GM21447 (cell line): ENCODE measurements around the gene PHETA1.
"Not testable (repeated sequence)": the region's sequence is repeated elsewhere in the genome, so short reads cannot be mapped to it uniquely, and the experiment has no call there.

Experiments
- ATAC-seq: cut with Tn5 transposase; IDR thresholded peaks from one replicate; pipeline ENCODE4 v1.9.1; 2021; ENCODE audit not compliant: unreplicated experiment

Gene PHETA1

GRCh38 chr12:111405859-111406473, 37.1 kb upstream of the PHETA1 start, which contains the start of gene SH2B3:
TSS of gene SH2B3 (plus strand) at chr12:111405923. CDS start at chr12:111418146, 12,223 bp downstream.
- ATAC-seq = peak; percentile 7

GRCh38 chr12:111405149-111405858, 36.4 kb upstream of the PHETA1 start:
- peak; percentile 33 for ATAC-seq

GRCh38 chr12:111404362-111405148, 35.7 kb upstream of the PHETA1 start:
- peak; percentile 18 for ATAC-seq

- not testable (repeated sequence) for ATAC-seq
These were observed 33.6 kb upstream of the PHETA1 start for GRCh38 chr12:111402490-111402824.

GRCh38 chr12:111401167-111401605, 32.3 kb upstream of the PHETA1 start:
- ATAC-seq = no peak

DNA sequence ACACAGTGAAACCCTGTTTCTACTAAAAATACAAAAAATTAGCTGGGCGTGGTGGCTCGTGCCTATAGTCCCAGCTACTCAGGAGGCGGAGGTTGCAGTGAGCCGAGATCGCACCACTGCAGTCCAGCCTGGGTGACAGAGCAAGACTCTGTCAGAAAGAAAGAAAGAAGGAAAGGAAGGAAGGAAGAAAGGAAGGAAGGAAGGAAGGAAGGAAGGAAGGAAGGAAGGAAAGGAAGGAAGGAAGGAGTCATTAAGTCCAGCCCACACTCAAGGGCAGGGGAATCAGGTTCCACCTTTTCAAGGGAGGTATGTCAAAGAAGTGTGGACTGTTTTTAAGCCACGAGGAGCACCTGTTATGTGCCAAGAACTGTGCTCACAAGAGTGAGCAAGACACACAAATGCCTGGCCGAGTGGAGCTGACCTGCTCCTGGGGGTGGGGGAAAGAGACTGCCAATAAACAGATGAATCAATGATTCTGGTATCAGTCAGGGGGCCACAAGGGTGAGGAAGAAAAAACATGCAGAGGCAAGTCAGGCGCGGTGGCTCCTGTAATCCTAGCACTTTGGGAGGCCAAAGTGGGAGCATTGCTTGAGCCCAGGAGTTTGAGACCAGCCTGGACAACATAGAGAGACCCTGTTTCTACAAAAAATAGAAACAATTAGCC, 31.0 kb upstream of the PHETA1 start:
- ATAC-seq = not testable (repeated sequence)

DNA sequence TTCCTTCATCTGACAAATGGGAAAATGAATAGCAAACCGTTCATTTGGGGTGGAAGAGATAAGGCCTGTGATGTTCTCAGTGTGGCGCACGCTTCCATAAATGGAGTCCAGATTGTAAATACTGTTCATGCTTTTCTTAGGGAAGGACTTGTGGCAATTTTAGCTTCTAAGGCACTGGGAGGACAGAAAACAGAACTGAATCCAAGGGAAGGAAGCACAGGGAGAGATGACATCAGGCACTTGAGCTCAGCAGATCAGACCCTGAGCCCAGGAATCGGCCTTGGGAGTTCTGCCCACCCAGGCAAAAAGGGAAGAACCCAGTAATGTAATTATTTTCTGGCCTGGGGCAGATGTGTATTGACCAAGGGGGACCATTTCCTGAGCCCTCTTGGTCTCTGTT, 29.6 kb upstream of the PHETA1 start:
- no peak for ATAC-seq

- ATAC-seq = peak; percentile 58
These were observed 28.0 kb upstream of the PHETA1 start for GRCh38 chr12:111396726-111397445.

DNA sequence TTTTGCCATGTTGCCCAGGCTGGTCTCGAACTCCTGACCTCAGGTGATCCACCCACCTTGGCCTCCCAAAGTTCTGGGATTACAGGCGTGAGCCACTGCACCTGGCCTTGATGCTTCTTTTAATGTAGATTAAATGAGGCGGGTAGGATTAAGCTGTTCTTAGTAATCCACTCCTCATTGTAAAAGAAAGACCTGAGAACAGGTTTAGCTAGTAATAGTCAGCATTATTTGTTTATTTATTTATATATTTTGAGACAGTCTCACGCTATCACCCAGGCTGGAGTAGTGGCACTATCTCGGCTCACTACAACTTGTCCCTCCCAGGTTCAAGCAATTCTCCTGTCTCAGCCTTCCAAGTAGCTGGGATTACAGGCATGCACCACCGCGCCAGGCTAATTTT, 27.4 kb upstream of the PHETA1 start:
- not testable (repeated sequence) for ATAC-seq

DNA sequence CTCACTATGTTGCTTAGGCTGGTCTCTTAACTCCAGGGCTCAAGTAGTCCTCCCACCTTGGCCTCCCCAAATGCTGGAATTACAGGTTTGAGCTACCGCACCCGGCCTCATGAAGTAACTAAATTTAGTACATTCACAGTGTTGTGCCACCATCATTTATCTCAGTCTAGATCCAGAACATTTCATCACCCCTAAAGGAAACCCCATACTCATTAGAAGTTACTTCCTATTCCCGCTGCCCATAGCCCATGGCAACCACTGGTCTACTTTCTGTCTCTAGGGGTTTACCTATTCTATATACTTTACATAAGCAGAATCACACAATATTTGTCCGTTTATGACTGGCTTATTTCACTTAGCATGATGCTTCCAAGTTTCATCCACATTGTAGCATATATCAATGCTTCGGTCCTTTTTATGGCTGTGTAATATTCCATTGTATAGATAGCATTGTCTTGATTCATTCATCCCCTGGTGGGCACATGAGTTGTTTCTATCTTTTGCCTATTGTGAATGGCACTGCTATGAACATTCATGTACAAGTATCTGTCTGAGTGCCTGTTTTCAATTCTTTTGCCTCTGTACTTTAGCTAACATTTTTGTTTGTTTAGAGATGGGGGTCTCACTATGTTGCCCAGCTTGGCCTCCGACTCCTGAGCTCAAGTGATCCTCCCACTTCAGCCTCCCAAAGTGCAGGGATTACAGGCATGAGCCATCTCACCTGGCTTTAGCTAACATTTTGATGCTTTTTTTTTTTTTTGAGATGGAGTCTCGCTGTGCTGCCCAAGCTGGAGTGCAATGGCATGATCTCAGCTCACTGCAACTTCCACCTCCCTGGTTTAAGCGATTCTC, 26.7 kb upstream of the PHETA1 start:
- no peak for ATAC-seq

- no peak for ATAC-seq
These were observed 25.6 kb upstream of the PHETA1 start for GRCh38 chr12:111394480-111394879.

DNA sequence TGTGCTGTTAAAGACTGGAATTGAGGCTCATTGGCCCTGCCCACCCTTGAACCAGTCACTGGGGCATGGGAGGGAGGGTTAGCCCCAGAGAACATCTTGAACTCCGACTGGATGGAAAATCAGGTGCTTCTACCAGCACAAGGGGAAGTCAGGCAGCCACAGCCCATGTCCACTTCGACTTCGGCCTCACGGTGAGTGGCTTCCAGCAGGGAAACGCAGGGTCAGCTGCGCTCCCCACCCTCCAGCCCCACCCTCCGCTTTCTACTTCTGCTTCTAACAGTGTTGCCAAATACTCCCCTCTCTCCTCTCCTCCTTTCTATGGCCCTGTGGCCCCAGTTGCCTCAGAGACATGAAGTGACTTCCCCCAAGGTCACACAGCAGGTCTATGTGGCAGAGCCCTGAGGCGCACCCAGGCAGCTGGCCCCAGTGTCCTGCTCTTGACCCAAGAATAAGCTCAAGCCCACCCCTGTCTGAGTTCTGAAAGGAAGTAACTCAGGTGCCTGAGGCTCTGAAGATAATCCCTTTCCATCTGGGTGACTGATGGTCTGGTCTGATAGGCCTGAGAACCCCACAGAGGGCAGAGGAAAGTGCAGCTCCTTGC, 24.9 kb upstream of the PHETA1 start:
- no peak for ATAC-seq

DNA sequence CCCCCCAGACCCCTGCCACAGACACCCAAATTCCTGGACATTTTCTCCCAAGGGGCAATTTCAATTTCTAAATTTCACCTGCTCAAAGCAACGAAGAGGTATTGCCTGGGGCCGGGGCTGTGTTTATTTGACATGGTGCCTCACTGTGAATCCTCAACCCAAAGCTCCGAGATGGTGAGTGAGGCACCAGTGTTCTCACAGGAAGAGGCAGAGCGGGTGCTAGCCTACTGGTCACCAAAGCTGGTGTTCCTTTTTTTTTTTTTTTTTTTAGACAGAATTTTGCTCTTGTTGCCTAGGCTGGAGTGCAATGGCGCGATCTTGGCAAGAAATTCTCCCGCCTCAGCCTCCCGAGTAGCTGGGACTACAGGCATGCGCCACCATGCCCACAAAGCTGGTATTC, 22.0 kb upstream of the PHETA1 start:
- no peak for ATAC-seq

DNA sequence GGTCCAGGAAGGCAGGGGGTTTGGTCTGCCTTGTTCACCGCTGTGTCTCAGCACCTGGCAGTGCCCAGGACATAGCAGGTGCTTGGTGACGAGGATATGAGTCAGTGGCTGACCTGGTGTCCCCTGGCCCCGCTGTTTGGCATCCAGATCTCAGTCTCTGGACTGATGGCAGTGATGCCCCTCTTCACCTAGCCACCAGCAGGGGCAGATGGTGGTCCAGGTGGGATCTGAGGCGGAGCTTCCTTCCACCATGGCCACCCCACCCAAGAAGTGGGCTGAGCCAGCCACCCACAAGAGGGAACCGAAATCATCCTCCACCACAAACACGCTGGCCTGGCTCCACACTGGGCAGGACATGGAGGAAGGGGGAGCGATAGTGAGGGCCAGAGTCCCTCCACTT, 20.7 kb upstream of the PHETA1 start:
- ATAC-seq = no peak

GRCh38 chr12:111387747-111388323, 18.9 kb upstream of the PHETA1 start:
- no peak for ATAC-seq

DNA sequence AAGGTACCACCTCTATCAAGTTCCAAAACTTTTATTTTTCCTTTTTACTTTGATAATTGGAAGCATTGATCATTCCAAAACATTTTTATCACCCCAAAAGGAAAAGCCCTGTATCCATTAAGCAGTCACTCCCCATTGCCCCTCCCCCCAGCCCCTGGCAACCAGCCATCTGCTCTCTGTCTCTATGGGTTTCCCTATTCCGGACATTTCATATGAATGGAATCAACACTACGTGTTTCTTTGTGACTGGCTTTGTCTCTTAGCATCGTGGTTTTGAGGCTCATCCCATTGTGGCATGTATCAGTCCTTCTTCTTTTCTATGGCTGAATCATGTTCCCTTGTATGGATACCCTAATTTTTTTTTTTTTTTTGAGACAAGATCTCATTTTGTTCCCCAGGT, 18.0 kb upstream of the PHETA1 start:
- no peak for ATAC-seq

DNA sequence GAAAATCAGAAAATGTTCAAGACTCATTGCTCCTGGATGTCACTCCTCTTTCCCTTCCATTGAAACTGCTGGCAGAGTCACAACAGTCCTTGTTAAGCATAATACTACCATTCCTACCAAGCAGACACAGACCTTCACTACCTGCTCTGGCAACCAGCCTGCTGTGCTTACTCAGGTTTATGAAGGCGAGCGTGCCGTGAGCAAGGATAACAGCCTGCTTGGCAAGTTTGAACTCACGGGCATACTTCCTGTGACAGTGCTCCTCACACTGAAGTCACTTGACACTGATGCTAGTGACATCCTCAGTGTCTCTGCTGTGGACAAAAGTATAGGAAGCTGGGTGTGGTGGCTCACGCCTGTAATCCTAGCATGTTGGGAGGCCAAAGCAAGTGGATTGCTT, 15.7 kb upstream of the PHETA1 start:
- ATAC-seq = no peak

GRCh38 chr12:111379942-111380554, 11.2 kb upstream of the PHETA1 start:
- no peak for ATAC-seq

GRCh38 chr12:111377440-111377839, 8.5 kb upstream of the PHETA1 start:
- no peak for ATAC-seq
